Mucosa of stomach (tissue), 1 donor: ENCODE results near the gene ST14.
"Not testable (repeated sequence)": the region's sequence is repeated elsewhere in the genome, so short reads cannot be mapped to it uniquely, and the experiment has no call there.

Source experiments
- H3K27me3 ChIP-seq: one replicate; pipeline ENCODE4 v1.7.0; 2013; ENCODE audit warnings: mild to moderate bottlenecking, low read length; ENCODE audit not compliant: control insufficient read depth, insufficient read depth
- H3K36me3 ChIP-seq: one replicate; pipeline ENCODE4 v1.7.0; 2013; ENCODE audit warnings: low read length; ENCODE audit not compliant: control insufficient read depth, insufficient read depth
- H3K4me1 ChIP-seq: one replicate; pipeline ENCODE4 v1.7.0; 2013; ENCODE audit warnings: mild to moderate bottlenecking, low read length; ENCODE audit not compliant: control insufficient read depth, insufficient read depth
- H3K4me3 ChIP-seq: one replicate; pipeline ENCODE4 v1.7.0; 2013; ENCODE audit warnings: low read length
- H3K9ac ChIP-seq: one replicate; pipeline ENCODE4 v1.7.0; 2013; ENCODE audit warnings: mild to moderate bottlenecking, low read length, moderate library complexity
- H3K9me3 ChIP-seq: one replicate; pipeline ENCODE4 v1.7.0; 2013; ENCODE audit warnings: mild to moderate bottlenecking, low read length, moderate library complexity; ENCODE audit not compliant: control insufficient read depth
- donor health status: Pancreatic carcinoma.

Gene ST14

GRCh38 chr11:130183878-130184610, 24.5 kb downstream of the ST14 start:
- no peaks in the 10 kb centered on the region for H3K9me3 ChIP-seq

DNA sequence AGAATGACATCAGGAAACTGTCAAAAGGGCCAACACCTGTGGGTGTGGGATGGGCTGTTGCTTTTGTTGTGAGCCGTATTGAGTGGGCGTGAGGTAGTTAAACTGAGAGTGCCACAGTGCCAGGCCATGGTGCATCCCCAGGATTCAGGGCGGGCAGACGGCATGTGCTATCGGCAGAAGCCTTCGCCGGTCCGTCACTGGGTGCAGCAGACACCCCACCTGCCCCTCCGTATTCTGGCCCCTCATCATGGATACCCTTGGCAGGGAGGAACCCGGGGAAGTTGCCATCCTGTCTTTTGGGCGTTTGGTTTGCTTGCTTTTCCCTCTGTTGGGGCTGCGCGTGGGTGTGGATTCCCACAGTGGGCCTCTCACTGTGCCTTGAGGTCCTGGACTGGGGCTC, 27.5 kb downstream of the ST14 start:
- Histone ChIP-seq H3K27me3 (no peaks in the 10 kb centered on the region), H3K4me1 (peaks cover 30% of the 10 kb centered on the region), H3K9me3 (no peaks in the 10 kb centered on the region), H3K9ac (no peak overlapping the region), H3K36me3 (peaks cover 8% of the 10 kb centered on the region), H3K4me3 (no peak overlapping the region)

More at GRCh38 chr11:130183878-130184610, 24.5 kb downstream of the ST14 start:
- Histone ChIP-seq H3K4me3 (no peak overlapping the region), H3K9ac (no peak overlapping the region), H3K27me3 (no peaks in the 10 kb centered on the region), H3K36me3 (no peaks in the 10 kb centered on the region), H3K4me1 (peaks cover 38% of the 10 kb centered on the region)

GRCh38 chr11:130188047-130188446, 28.5 kb downstream of the ST14 start:
- H3K9me3 ChIP-seq = no peaks in the 10 kb centered on the region
- H3K4me1 ChIP-seq = peaks cover 30% of the 10 kb centered on the region
- no peak overlapping the region for H3K4me3 ChIP-seq
- peaks cover 8% of the 10 kb centered on the region for H3K36me3 ChIP-seq
- H3K27me3 ChIP-seq = no peaks in the 10 kb centered on the region
- H3K9ac ChIP-seq = no peak overlapping the region

GRCh38 chr11:130188585-130189347, 29.2 kb downstream of the ST14 start:
- no peaks in the 10 kb centered on the region for H3K9me3 ChIP-seq
- H3K4me1 ChIP-seq = peaks cover 34% of the 10 kb centered on the region
- no peaks in the 10 kb centered on the region for H3K27me3 ChIP-seq
- H3K36me3 ChIP-seq = peaks cover 8% of the 10 kb centered on the region
- no peak overlapping the region for H3K9ac ChIP-seq
- H3K4me3 ChIP-seq = no peak overlapping the region

DNA sequence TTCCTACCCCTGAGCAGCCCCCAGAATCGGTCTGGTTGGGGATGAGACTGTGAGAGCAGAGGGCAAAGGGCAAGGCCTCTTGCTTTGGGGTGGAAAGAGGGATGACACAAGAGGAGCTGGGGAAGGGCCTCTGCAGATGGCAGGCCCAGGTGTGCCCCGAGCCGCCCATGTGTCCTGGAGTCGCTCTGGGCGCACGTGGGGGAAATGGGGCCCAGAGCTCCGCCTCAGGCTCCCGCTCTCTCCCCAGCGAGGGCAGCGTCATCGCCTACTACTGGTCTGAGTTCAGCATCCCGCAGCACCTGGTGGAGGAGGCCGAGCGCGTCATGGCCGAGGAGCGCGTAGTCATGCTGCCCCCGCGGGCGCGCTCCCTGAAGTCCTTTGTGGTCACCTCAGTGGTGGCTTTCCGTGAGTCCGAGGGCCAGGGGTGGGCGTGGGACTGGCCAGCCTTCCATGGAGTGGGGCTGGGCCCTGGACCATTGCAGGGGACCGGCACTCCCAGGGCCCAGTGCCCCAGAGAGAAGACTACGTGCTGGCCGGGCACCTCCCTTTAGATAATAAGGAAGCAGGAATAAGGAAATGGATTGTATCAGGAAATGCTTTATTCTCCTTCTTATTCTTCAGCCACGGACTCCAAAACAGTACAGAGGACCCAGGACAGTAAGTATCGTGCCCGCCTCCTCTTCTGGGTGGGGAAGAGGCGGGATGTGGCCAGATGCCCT, 30.1 kb downstream of the ST14 start:
- no peak overlapping the region for H3K4me3 ChIP-seq
- H3K36me3 ChIP-seq = peaks cover 8% of the 10 kb centered on the region
- H3K27me3 ChIP-seq = no peaks in the 10 kb centered on the region
- no peaks in the 10 kb centered on the region for H3K9me3 ChIP-seq
- peak overlapping the region; percentile 27 for H3K9ac ChIP-seq
- H3K4me1 ChIP-seq = peaks cover 34% of the 10 kb centered on the region

- Histone ChIP-seq H3K36me3 (peaks cover 8% of the 10 kb centered on the region), H3K9me3 (no peaks in the 10 kb centered on the region), H3K9ac (peak overlapping the region; percentile 27), H3K27me3 (no peaks in the 10 kb centered on the region), H3K4me1 (peaks cover 34% of the 10 kb centered on the region), H3K4me3 (no peak overlapping the region)
These were observed 30.8 kb downstream of the ST14 start for GRCh38 chr11:130190371-130190881.

DNA sequence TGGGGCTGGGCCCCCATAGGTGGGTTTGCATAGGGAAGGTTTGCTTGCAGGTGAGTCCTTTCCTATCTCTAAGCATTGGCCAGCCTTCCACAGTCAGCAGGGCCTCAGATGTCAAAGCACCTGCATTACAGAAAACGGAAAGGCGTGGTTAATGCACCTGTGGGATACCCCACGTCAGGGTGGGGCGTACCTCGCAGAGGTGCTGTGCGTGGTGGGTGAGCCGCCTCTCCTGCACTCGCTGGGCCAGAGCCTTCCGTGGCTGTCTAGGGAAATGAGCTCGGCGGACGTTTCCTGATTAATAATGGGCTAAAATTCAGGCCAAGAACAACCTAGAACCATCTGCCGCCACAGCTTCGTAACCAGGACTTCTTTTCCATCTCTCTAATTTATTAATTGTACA, 32.3 kb downstream of the ST14 start:
- no peak overlapping the region for H3K4me3 ChIP-seq
- no peaks in the 10 kb centered on the region for H3K9me3 ChIP-seq
- no peaks in the 10 kb centered on the region for H3K27me3 ChIP-seq
- peaks cover 13% of the 10 kb centered on the region for H3K36me3 ChIP-seq
- no peak overlapping the region for H3K9ac ChIP-seq
- peaks cover 34% of the 10 kb centered on the region for H3K4me1 ChIP-seq

GRCh38 chr11:130192845-130193267, 33.3 kb downstream of the ST14 start:
- Histone ChIP-seq H3K36me3 (peaks cover 17% of the 10 kb centered on the region), H3K9me3 (no peaks in the 10 kb centered on the region), H3K4me3 (no peak overlapping the region), H3K4me1 (peaks cover 34% of the 10 kb centered on the region), H3K9ac (no peak overlapping the region), H3K27me3 (no peaks in the 10 kb centered on the region)

- Histone ChIP-seq H3K36me3 (peaks cover 17% of the 10 kb centered on the region), H3K4me1 (peaks cover 34% of the 10 kb centered on the region)
- not testable (repeated sequence) for H3K9ac ChIP-seq, H3K4me3 ChIP-seq, H3K9me3 ChIP-seq, H3K27me3 ChIP-seq
These were observed 34.0 kb downstream of the ST14 start for GRCh38 chr11:130193551-130193950.

- no peaks in the 10 kb centered on the region for H3K9me3 ChIP-seq
- H3K4me1 ChIP-seq = peaks cover 28% of the 10 kb centered on the region
- H3K27me3 ChIP-seq = no peaks in the 10 kb centered on the region
- no peak overlapping the region for H3K9ac ChIP-seq
- H3K36me3 ChIP-seq = peaks cover 21% of the 10 kb centered on the region
- no peak overlapping the region for H3K4me3 ChIP-seq
These were observed 34.9 kb downstream of the ST14 start for GRCh38 chr11:130194241-130195023.

DNA sequence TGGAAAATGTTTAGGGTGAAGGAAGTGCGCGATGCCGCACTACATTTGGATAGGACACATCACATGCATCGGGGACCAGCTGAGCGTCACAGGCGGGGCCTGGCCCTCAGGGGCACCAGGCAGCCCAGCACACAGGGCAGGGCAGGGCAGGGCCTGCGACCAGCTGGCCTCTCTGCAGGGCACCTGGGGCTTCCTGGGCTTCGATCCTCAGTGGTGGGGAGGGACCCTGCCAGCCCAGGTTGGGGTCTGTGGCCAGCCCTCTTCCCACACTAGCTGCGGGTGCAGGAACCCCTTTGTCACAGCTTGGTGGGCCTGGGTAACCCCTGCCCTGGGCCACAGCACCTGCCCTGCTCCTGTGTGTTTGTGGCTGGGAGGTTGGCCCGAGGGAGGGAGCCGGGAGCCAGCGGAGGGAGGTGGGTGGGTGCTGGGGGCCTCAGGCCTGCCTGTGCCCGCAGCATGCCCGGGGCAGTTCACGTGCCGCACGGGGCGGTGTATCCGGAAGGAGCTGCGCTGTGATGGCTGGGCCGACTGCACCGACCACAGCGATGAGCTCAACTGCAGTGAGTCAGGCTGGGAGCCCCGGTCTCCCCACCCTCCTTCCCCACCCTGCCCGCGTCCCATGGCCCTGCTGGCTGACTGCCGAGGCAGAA, 37.9 kb downstream of the ST14 start:
- Histone ChIP-seq H3K36me3 (peaks cover 31% of the 10 kb centered on the region), H3K27me3 (no peaks in the 10 kb centered on the region), H3K9me3 (no peaks in the 10 kb centered on the region), H3K4me1 (peaks cover 9% of the 10 kb centered on the region), H3K4me3 (no peak overlapping the region), H3K9ac (no peak overlapping the region)
